Loucy (cell line): ENCODE results near the gene ZNF665.

ENCODE experiments used
- H2AFZ ChIP-seq: fragments of 200-600 bp; sonication (generic); 2 replicates; pipeline ENCODE4 v1.6.0; 2016; ENCODE audit warnings: antibody characterized with exemption, mild to moderate bottlenecking, low read length, moderate library complexity
- H3F3A ChIP-seq: fragments of 200-600 bp; 2 replicates; pipeline ENCODE4 v1.6.0; 2016; ENCODE audit warnings: antibody characterized with exemption, low read depth, mild to moderate bottlenecking
- H3K27me3 ChIP-seq: fragments of 200-600 bp; sonication (generic); 2 replicates; pipeline ENCODE4 v1.6.1; 2014; ENCODE audit warnings: low read length, mild to moderate bottlenecking; ENCODE audit not compliant: insufficient read depth, poor library complexity, severe bottlenecking
- H3K36me3 ChIP-seq: fragments of 200-600 bp; sonication (generic); 2 replicates; pipeline ENCODE4 v1.6.1; 2016; ENCODE audit warnings: low read length; ENCODE audit not compliant: insufficient read depth
- H3K4me1 ChIP-seq: fragments of 200-600 bp; sonication (generic); 2 replicates; pipeline ENCODE4 v1.5.1; 2014; ENCODE audit warnings: low read length, mild to moderate bottlenecking; ENCODE audit not compliant: insufficient read depth, poor library complexity, severe bottlenecking
- H3K4me2 ChIP-seq: fragments of 200-600 bp; sonication (generic); 2 replicates; pipeline ENCODE4 v1.6.0; 2014; ENCODE audit warnings: antibody characterized with exemption, low read length, low read depth, mild to moderate bottlenecking; ENCODE audit not compliant: poor library complexity, severe bottlenecking
- H3K4me3 ChIP-seq: fragments of 200-600 bp; sonication (generic); 2 replicates; pipeline ENCODE4 v1.5.1; 2014; ENCODE audit warnings: low read length, mild to moderate bottlenecking, mixed read lengths; ENCODE audit not compliant: poor library complexity, severe bottlenecking
- H3K79me2 ChIP-seq: fragments of 200-600 bp; sonication (generic); 2 replicates; pipeline ENCODE4 v1.6.1; 2014; ENCODE audit warnings: low read length; ENCODE audit not compliant: insufficient read depth
- H3K9ac ChIP-seq: fragments of 200-600 bp; sonication (generic); 2 replicates; pipeline ENCODE4 v1.6.0; 2014; ENCODE audit warnings: mild to moderate bottlenecking, low read depth, low read length, moderate library complexity; ENCODE audit not compliant: poor library complexity, severe bottlenecking
- H3K9me2 ChIP-seq: fragments of 200-600 bp; sonication (generic); replicated peaks from 2 replicates; pipeline ENCODE4 v1.6.1; 2016; ENCODE audit warnings: low read depth, low read length, mixed read lengths
- H3K9me3 ChIP-seq: fragments of 200-600 bp; sonication (generic); 2 replicates; pipeline ENCODE4 v1.6.1; 2014; ENCODE audit warnings: mild to moderate bottlenecking, antibody characterized with exemption, low read length, low read depth; ENCODE audit not compliant: insufficient read depth
- H4K20me1 ChIP-seq: fragments of 200-600 bp; sonication (generic); 2 replicates; pipeline ENCODE4 v1.6.0; 2014; ENCODE audit warnings: antibody characterized with exemption, low read length, mild to moderate bottlenecking; ENCODE audit not compliant: insufficient read depth, poor library complexity, severe bottlenecking
- CTCF ChIP-seq: fragments of 200-600 bp; sonication (generic); conservative IDR thresholded peaks from 2 replicates; pipeline ENCODE4 v1.5.1; 2014; ENCODE audit warnings: mild to moderate bottlenecking, antibody characterized with exemption, low read length
- EZH2phosphoT487 ChIP-seq: fragments of 200-600 bp; IDR thresholded peaks from 2 replicates; pipeline ENCODE4 v1.6.1; 2018; ENCODE audit warnings: antibody characterized with exemption, mild to moderate bottlenecking, moderate library complexity, borderline replicate concordance

The ZNF665 gene

GRCh38 chr19:53156850-53157249 is 36.3 kb downstream of the ZNF665 start:
- H3K9me3 ChIP-seq, result no peaks in the 10 kb centered on the region
- H3K79me2 ChIP-seq, result peaks cover 22% of the 10 kb centered on the region
- peak overlapping the region; percentile 84 for H3K4me2 ChIP-seq
- no peaks in the 10 kb centered on the region for H3K27me3 ChIP-seq
- peaks cover 23% of the 10 kb centered on the region for H3K4me1 ChIP-seq
- peak overlapping the region; percentile 83 for H3K9ac ChIP-seq
- H4K20me1 ChIP-seq, result peaks cover 16% of the 10 kb centered on the region
- H3K36me3 ChIP-seq, result no peaks in the 10 kb centered on the region
- peak overlapping the region; percentile 79 for H3K4me3 ChIP-seq
- no peaks in the 10 kb centered on the region for H3K9me2 ChIP-seq
- H2AFZ ChIP-seq, result no peak overlapping the region
- no peaks in the 10 kb centered on the region for H3F3A ChIP-seq
- TF ChIP-seq EZH2phosphoT487 (no peak), CTCF (no peak)

- TF ChIP-seq EZH2phosphoT487 (no peak), CTCF (no peak)
- no peaks in the 10 kb centered on the region for H4K20me1 ChIP-seq
- H2AFZ ChIP-seq, result no peak overlapping the region
- H3K36me3 ChIP-seq, result peaks cover 21% of the 10 kb centered on the region
- H3K4me2 ChIP-seq, result no peak overlapping the region
- no peaks in the 10 kb centered on the region for H3K4me1 ChIP-seq
- no peak overlapping the region for H3K9ac ChIP-seq
- H3F3A ChIP-seq, result no peaks in the 10 kb centered on the region
- peaks cover 20% of the 10 kb centered on the region for H3K9me3 ChIP-seq
- no peak overlapping the region for H3K4me3 ChIP-seq
- no peaks in the 10 kb centered on the region for H3K9me2 ChIP-seq
- H3K27me3 ChIP-seq, result no peaks in the 10 kb centered on the region
- no peaks in the 10 kb centered on the region for H3K79me2 ChIP-seq
Measured at GRCh38 chr19:53147645-53148044, 45.5 kb downstream of the ZNF665 start.

- no peak for TF ChIP-seq EZH2phosphoT487
- TF ChIP-seq CTCF, result no peak
- Histone ChIP-seq H3K79me2 (no peaks in the 10 kb centered on the region), H3K36me3 (peaks cover 23% of the 10 kb centered on the region), H3K4me1 (no peaks in the 10 kb centered on the region), H3F3A (no peaks in the 10 kb centered on the region), H3K9ac (no peak overlapping the region), H4K20me1 (no peaks in the 10 kb centered on the region), H3K9me3 (peaks cover 31% of the 10 kb centered on the region; the same call in 1 of the 2 replicates), H3K27me3 (no peaks in the 10 kb centered on the region), H2AFZ (no peak overlapping the region), H3K4me2 (no peak overlapping the region), H3K4me3 (no peak overlapping the region), H3K9me2 (no peaks in the 10 kb centered on the region)
Measured at GRCh38 chr19:53140351-53140750, 52.8 kb downstream of the ZNF665 start.
